Psoas muscle (tissue), 8 donors: ENCODE results near the gene CADPS. TPM values are rescaled to one million over a fixed set of nuclear protein-coding genes. Genes with fewer than 3 reads are reported as not detected.

Source experiments
- ATAC-seq, 4 donors: fragments of 200-7000 bp; cut with Tn5 transposase; one replicate each; pipeline ENCODE4 v1.9.1; 2020; ENCODE audit warnings: moderate library complexity in 3 of 4, mild to moderate bottlenecking in 2 of 4
- DNase-seq, 2 donors: peaks; one replicate each; pipeline ENCODE4 v3.0.0-alpha.2; 2020
- H3K27ac ChIP-seq: fragments of 200-600 bp; one replicate; pipeline ENCODE4 v1.8.0; 2022
- H3K27me3 ChIP-seq, 3 donors: fragments of 200-600 bp in 1 of 3; one replicate each; pipeline versions ENCODE4 v1.6.1 to v1.8.0; 2013 to 2022; ENCODE audit warnings: low read length in 2 of 3, mild to moderate bottlenecking in 2 of 3, moderate library complexity in 1 of 3; ENCODE audit not compliant: insufficient read depth in 3 of 3
- H3K36me3 ChIP-seq, 2 donors: fragments of 200-600 bp in 1 of 2; one replicate each; pipeline versions ENCODE4 v1.6.1 to v1.8.0; 2013 to 2022; ENCODE audit warnings: low read depth in 1 of 2, mild to moderate bottlenecking in 1 of 2, moderate library complexity in 1 of 2; ENCODE audit not compliant: insufficient read depth in 1 of 2
- H3K4me1 ChIP-seq: fragments of 200-600 bp; one replicate; pipeline ENCODE4 v1.8.0; 2022
- H3K4me3 ChIP-seq: fragments of 200-600 bp; one replicate; pipeline ENCODE4 v1.8.0; 2022; ENCODE audit warnings: mild to moderate bottlenecking
- H3K9me3 ChIP-seq: fragments of 200-600 bp; one replicate; pipeline ENCODE4 v1.8.0; 2022
- CTCF ChIP-seq: fragments of 200-600 bp; IDR thresholded peaks from one replicate; pipeline ENCODE4 v1.8.0; 2022; ENCODE audit warnings: antibody characterized with exemption
- WGBS, 3 donors: extraction: QIAGEN DNeasy Blood & Tissue Kit; methylation state at CpG; one replicate each; pipeline versions ENCODE4 v1.1.6 to v1.1.7; 2013; 5-methylcytosine and 5-hydroxymethylcytosine counted together
- intact Hi-C, 2 donors: fragments of 100-400 bp; cut with DNase I; formaldehyde crosslinking; loops; one replicate each; pipeline versions ENCODE4 v1.11.0 to v1.14.2; 2022
- polyA plus RNA-seq, 3 donors: library from polyadenylated mRNA; stranded (reverse); fragments of 200-250 nt; gene quantifications; one replicate each; pipeline ENCODE4 v1.2.3, GENCODE V29; 2013
- total RNA-seq, 4 donors: library from RNA; stranded (reverse); fragmentation: NEBNext Ultra II Directional in 2 of 4; extraction: Animal tissue kit (Norgen Biotek cat#: 25700) in 2 of 4; gene quantifications; one replicate each; pipeline versions ENCODE4 v1.2.1 to v1.2.4, GENCODE V29; 2021 to 2023
- donor health status: healthy with polysubstance abuse.
- donor health status: DM: no; HTN: no; CAD: no; lungs with moderate emphysema.
- donor health status: Bipolar disorder and iron deficiency.
- donor health status: healthy.
- donor health status: DM: yes; HTN: yes; CAD: no.
- donor health status: DM: no; HTN: no; CAD: no.
- donor health status: DM: no; HTN: no; CAD: no.
- donor health status: DM: yes; HTN: yes; CAD: no.

The CADPS gene
- total and polyA plus RNA-seq, 7 donors, result 0.01 to 0.07 (median 0.04) TPM; not detected in 4

GRCh38 chr3:62898530-62899496 is 23.6 kb upstream of the CADPS start:
- H3K27me3 ChIP-seq, result no peaks in the 10 kb centered on the region
- H3K27ac ChIP-seq, result no peak overlapping the region
- ATAC-seq (no peak), DNase-seq (no peak)
- TF ChIP-seq CTCF, result no peak
- intact Hi-C loops, result no loop called here
- no peak overlapping the region for H3K4me3 ChIP-seq
- no peaks in the 10 kb centered on the region for H3K36me3 ChIP-seq
- H3K4me1 ChIP-seq, result no peaks in the 10 kb centered on the region
- H3K9me3 ChIP-seq, result no peaks in the 10 kb centered on the region
- WGBS, 3 donors, result 76 to 82% (median 77%) methylated on average over 2 of the region's 2 CpGs

- ATAC-seq (no peak), DNase-seq (no peak)
- TF ChIP-seq CTCF, result no peak
- Histone ChIP-seq H3K27ac (no peak overlapping the region), H3K9me3 (no peaks in the 10 kb centered on the region), H3K4me1 (no peaks in the 10 kb centered on the region), H3K27me3 (no peaks in the 10 kb centered on the region), H3K4me3 (no peak overlapping the region), H3K36me3 (no peaks in the 10 kb centered on the region)
- intact Hi-C loops, result no loop called here
- WGBS, 3 donors, result 72 to 90% (median 73%) methylated on average over 3 of the region's 3 CpGs
Observed at GRCh38 chr3:62895901-62896300, 20.7 kb upstream of the CADPS start.

GRCh38 chr3:62892951-62893350 is 17.7 kb upstream of the CADPS start:
- intact Hi-C loops, result no loop called here
- DNase-seq (no peak), ATAC-seq (no peak)
- H3K36me3 ChIP-seq, result no peaks in the 10 kb centered on the region
- H3K9me3 ChIP-seq, result no peaks in the 10 kb centered on the region
- H3K27me3 ChIP-seq, result no peaks in the 10 kb centered on the region
- H3K27ac ChIP-seq, result no peak overlapping the region
- no peak for TF ChIP-seq CTCF
- WGBS, 3 donors, result 61 to 76% (median 66%) methylated on average over 2 of the region's 2 CpGs
- H3K4me1 ChIP-seq, result no peaks in the 10 kb centered on the region
- no peak overlapping the region for H3K4me3 ChIP-seq

GRCh38 chr3:62892045-62892444 is 16.8 kb upstream of the CADPS start:
- Histone ChIP-seq H3K27me3 (no peaks in the 10 kb centered on the region), H3K4me3 (no peak overlapping the region), H3K27ac (no peak overlapping the region), H3K4me1 (no peaks in the 10 kb centered on the region), H3K9me3 (no peaks in the 10 kb centered on the region), H3K36me3 (no peaks in the 10 kb centered on the region)
- DNase-seq (no peak), ATAC-seq (no peak)
- WGBS, 3 donors, result 42 to 53% (median 44%) methylated on average over 2 of the region's 2 CpGs
- TF ChIP-seq CTCF, result no peak
- intact Hi-C loops, result no loop called here
